ENCODE results near the gene STMP1. TPM values are rescaled to one million over a fixed set of nuclear protein-coding genes. Genes with fewer than 3 reads are reported as not detected.
A peak's percentile ranks its signal among the peaks of the same experiment; 100 is the strongest.
"Not testable (repeated sequence)": the region's sequence is repeated elsewhere in the genome, so short reads cannot be mapped to it uniquely, and the experiment has no call there.

STMP1 gene
- total RNA-seq, 1 donor from 2014 or later = 12.5 TPM

DNA sequence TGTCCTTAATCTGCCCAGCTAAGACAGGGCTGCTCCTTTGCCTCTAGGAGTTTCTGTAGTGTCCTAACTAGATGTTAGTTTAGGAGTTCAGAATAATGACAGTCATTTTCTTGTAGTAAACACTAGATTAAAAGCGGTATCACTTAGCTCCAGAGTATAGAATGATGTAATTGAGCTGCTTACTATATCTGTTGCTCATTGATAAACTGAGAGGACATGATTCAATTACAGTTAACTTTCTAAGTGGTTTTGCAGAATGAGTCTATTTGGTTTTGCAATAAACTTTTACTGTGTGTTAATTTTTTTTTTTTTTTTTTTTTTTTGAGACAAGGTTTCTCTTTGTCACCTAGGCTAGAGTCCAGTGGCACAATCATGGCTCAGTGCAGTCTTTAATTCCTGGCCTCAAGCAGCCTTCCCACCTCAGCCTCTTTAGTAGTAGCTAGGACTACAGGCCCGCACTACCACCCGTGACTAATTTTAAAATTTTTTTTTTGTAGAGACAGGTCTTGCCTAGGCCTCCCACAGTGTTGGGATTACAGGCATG is 1.8 kb downstream of the STMP1 start:
- DNase-seq (ENCODE audit: low spot score) (no peak), ATAC-seq (no peak)

DNA sequence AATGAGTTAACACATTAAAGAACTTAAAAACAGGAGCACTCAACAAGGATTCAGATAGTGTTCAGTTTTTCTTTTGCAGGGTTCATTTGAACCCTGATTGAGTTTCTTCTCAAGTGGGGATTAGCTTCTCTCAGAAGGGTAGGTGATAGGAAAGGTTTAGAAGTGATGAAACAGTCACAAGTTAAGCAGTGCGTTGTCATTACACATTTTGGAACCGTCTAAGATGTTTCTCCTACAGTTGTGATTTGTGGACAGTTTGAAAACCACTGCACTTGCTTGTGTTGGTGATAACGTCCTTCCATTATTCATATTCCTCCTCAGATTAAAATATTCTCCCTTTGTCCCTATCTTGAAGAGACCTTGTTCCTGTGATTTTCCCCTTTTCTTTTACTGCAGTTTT is 2.7 kb downstream of the STMP1 start:
- no peak for ATAC-seq

DNA sequence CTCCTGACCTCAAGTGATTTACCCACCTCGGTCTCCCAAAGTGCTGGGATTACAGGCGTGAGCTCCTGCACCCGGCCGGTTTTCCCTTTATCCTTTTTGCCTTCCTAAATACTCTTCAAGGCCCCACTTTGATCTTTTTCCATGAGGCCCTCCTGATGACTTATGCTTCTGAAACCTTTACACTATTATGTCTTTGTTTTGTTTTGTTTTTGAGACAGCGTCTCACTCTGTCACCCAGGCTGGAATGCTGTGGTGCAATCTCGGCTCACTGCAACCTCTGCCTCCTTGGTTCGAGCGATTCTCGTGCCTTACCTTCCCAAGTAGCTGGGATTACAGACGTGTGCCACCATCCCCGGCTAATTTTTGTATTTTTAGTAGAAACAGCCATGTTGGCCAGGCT is 3.8 kb downstream of the STMP1 start:
- ATAC-seq = no peak
- no peak for DNase-seq (ENCODE audit: low spot score)

More for the DNA sequence above, 2.7 kb downstream of the STMP1 start:
- DNase-seq (ENCODE audit: low spot score) = no peak

DNA sequence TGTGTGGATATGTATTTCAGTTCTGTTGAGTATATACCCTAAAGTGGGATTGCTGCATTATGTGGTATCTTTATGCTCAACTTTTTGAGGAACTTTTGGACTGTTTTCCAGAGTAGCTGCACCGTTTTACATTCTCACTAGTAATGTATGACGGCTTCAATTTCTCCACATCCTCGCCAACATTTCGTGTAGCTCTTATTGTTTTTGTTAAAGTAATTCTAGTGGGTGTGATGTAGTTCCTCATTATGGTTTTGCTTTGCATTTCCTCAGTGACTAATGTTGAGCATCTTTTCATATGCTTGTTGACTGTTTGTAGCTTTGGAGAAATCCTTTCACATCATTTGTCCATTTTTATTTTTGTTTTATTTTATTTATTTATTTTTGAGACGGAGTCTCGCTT is 4.5 kb downstream of the STMP1 start:
- no peak for ATAC-seq
- no peak for DNase-seq (ENCODE audit: low spot score)

GRCh38 chr7:135667626-135668025 is 5.3 kb downstream of the STMP1 start:
- ATAC-seq; DNase-seq (ENCODE audit: low spot score): not testable (repeated sequence)

GRCh38 chr7:135668852-135669395 is 6.6 kb downstream of the STMP1 start:
- not testable (repeated sequence) for ATAC-seq; DNase-seq (ENCODE audit: low spot score)

- DNase-seq (ENCODE audit: low spot score) (no peak), ATAC-seq (no peak)
Observed at GRCh38 chr7:135669774-135670173, 7.5 kb downstream of the STMP1 start.

DNA sequence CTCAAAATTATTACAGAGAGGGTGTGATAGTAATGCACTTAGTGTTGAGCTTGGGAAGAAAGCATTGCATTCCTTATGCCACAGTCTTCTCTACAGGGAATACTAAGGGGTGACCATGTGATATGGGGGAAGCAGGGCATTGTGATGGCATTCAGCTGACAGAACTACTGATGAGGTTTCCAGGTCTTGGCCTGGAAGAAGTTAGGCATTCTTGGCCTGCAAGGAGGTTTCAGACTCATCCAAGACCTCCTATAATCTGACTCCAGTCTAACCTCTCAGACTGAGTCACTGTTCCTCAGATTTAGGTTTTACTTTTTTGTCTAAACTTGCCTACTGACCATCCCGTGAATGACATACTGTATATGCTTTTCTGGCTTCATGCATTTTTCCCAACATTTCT is 7.9 kb downstream of the STMP1 start:
- DNase-seq (ENCODE audit: low spot score) (no peak), ATAC-seq (no peak)

DNA sequence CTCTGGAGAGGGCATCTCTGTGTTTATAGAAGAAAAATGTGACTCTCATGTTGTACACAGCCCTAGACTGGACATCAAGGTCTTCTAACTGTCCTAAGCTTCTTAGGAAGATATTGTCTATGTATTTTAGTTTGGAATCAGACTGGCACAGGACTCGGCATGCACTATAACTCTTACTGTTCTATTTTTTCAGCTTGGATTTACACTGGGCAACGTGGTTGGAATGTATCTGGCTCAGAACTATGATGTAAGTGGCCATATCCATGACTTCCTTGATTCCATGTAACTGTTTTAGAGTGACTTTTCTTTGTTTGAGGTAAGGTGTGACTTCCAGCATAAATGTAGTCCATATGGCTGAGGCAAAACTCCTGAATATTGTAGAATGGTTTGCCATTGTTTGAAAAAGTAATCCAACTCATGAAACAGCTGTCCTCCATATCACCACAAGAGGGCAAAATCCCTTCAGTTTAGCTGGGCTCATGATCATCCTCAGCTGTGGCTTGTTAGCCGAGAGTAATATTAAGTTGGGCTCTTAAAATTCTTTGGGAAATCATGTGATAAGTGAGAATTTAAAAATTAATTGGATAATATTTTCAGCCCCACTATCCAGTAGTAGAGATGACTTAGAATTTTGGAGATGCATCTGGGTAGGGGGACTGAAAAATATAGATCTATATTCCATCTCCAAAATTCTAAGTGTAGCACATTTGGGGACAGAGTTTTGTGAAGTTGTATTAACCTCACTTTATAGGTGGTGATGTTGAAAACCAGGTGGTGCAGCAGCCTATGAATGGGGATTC is 10.4 kb downstream of the STMP1 start:
- ATAC-seq = peak; percentile 85
- no peak for DNase-seq (ENCODE audit: low spot score)

GRCh38 chr7:135673360-135673706 is 11.0 kb downstream of the STMP1 start:
- ATAC-seq (no peak), DNase-seq (ENCODE audit: low spot score) (no peak)

GRCh38 chr7:135678612-135679575 is 16.6 kb downstream of the STMP1 start:
- peak; percentile 65 for DNase-seq (ENCODE audit: low spot score)
- ATAC-seq = peak; percentile 98

- DNase-seq (ENCODE audit: low spot score) = no peak
- no peak for ATAC-seq
Observed at GRCh38 chr7:135681762-135682161, 19.4 kb downstream of the STMP1 start.

- DNase-seq (ENCODE audit: low spot score) = no peak
- ATAC-seq = no peak
Observed at GRCh38 chr7:135682191-135682590, 19.9 kb downstream of the STMP1 start.

GRCh38 chr7:135683609-135684008 is 21.3 kb downstream of the STMP1 start:
- no peak for ATAC-seq
- DNase-seq (ENCODE audit: low spot score) = no peak

DNA sequence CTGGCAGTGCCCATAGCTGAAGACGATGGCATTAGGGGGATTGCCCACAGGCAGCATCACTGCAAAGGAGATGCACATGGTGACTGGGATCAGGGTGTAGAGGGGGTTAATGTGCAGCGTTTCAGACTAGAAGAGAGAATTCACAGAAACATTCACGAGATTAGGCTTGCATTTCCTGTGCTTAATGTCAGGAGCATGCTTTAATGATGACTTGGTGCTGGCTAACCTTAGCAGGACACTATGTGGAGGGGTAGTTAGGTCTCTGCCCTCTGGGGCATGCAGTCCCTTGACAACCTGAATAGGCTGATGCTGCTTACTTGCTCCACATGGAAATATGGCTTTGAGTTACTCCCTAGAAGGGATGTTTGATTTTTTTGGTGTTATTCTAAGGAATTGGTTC is 21.8 kb downstream of the STMP1 start:
- ATAC-seq = peak; percentile 33
- DNase-seq (ENCODE audit: low spot score) = no peak

- peak; percentile 31 for ATAC-seq
- DNase-seq (ENCODE audit: low spot score) = no peak
Observed at GRCh38 chr7:135684699-135685098, 22.4 kb downstream of the STMP1 start.

GRCh38 chr7:135685306-135686084 is 23.2 kb downstream of the STMP1 start:
- DNase-seq (ENCODE audit: low spot score) (no peak), ATAC-seq (no peak)

GRCh38 chr7:135687466-135687865 is 25.2 kb downstream of the STMP1 start:
- no peak for DNase-seq (ENCODE audit: low spot score)
- ATAC-seq = no peak

- no peak for ATAC-seq
Observed at GRCh38 chr7:135690566-135690965, 28.3 kb downstream of the STMP1 start.

GRCh38 chr7:135692055-135692454 is 29.7 kb downstream of the STMP1 start:
- ATAC-seq (no peak), DNase-seq (ENCODE audit: low spot score) (no peak)

More at GRCh38 chr7:135690566-135690965, 28.3 kb downstream of the STMP1 start:
- no peak for DNase-seq (ENCODE audit: low spot score)
